Occipital lobe (tissue), 2 donors: ENCODE measurements around the gene ACSF2. TPM values are rescaled to one million over a fixed set of nuclear protein-coding genes. Genes with fewer than 3 reads are reported as not detected.
"Not testable (repeated sequence)": the region's sequence is repeated elsewhere in the genome, so short reads cannot be mapped to it uniquely, and the experiment has no call there.

ENCODE experiments used
- DNase-seq: peaks from one replicate; lab custom pipeline; 2025; lab: John Stamatoyannopoulos, UW
- total RNA-seq: library from RNA; depleted of rRNA; stranded (reverse); fragments of >200 nt; gene quantifications from one replicate; pipeline ENCODE4 v1.2.3, GENCODE V29; 2014

ACSF2 gene
- total RNA-seq, 1 donor from 2014 or later, result 1.9 TPM

DNA sequence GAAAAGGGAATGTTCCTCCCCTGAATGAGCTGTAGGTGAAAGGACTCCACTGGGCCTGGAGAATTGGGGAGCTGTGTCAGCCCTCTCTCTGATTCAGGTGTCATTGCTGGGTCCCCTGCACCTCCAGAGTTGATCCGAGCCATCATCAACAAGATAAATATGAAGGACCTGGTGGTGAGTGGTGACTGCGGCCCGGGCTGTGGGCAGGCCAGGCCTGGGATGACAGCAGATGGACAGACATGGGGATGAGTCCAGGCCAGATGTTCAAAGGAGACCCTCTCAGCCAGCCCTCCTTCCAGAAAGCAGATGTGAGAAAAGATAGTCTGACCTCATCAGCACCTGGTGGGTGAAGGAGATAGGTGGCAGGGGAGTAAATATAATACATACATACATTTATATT is 38.1 kb downstream of the ACSF2 start:
- no peak for DNase-seq

DNA sequence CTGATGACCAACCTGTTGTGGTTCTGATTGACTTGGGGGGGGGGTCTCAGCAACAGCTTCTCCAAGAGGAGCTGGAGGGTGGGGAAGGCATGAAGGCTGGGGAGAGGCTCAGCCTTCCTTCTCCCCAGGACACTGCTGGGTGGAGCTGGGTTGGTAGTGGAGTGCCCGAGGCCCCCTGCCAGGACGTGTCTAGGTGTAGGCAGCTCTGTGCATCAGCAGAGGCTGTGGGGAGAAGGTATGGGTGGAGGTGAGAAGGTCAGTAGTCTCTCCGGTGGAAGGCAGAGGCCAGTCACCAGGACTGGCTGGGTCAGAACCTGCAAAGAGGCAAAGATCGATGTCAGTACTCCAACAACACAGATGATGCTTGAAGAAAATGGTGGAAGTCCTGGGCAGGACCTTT is 38.7 kb downstream of the ACSF2 start:
- DNase-seq, result no peak

DNA sequence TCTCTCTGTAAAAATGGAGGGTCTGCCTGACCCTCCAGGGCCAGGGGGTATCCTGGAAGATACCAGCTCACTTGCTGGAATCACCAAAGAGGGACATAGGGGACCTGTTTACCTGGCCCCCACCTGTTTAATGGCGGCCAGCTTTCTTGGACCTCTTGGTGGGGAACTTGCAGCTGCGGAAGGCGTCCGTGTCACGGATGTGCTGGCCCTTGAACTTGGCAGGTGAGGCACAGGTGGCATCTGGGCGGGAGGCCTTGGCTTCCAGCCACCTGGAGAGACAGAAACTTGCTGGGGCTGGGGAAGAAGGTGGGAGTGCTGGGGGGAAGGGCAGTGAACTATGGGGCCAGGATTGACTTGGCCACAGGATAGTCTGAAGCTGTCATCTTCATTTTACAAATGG is 39.2 kb downstream of the ACSF2 start:
- no peak for DNase-seq

DNA sequence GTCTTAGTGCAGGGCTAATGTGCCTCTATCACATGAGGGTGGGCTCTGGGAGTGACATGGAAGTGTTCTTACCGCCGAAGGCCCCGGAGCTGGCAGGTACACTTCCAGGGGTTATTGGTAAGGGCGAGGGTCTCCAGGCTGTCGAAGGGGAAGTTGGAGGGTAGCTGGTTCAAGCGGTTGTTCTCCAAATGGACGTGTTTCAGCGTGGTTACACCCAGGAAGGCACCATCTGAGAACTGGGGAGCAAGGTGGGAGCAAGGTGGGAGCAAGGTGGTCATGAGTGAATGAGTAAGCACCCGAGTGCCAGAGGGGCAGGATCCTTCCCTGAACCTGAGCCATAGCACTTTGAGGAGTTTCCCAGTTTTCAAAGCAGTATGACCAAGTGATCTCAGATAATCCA is 39.6 kb downstream of the ACSF2 start:
- no peak for DNase-seq

DNA sequence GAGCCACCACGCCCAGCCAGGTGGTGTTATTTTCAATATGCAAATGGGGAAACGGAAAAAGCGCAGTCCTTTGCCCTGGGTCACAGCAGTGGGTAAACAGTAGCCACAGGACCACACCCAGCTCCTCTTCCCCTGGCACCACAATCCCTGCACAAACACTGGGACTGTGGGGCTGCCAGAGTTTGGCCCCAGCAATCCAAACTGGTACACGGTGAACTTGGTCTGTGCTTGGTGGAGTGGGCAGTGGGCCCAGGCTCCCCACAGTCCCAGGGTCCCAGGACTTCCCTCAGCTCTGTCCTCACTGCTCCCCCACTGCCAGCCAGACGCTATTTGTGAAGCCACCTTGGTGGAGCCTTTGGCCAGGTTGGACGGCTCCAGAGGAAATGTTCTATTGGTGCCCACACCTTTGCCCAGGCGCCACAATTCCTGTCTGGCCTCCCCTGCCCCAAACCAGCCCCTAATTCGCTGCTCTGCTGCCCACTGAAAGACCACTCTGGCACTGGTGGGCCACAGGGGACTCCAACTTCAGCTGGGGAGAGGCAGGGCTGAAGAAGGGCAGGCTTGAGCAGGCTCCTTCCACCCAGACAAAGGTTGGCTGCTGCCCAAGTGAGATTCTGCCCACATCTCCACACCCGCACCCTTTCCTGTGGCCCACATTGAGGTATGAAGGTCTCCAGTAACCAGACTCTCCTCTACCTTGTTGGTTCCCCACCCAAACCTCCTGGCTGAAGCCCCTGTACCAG is 40.5 kb downstream of the ACSF2 start:
- DNase-seq, result no peak

DNA sequence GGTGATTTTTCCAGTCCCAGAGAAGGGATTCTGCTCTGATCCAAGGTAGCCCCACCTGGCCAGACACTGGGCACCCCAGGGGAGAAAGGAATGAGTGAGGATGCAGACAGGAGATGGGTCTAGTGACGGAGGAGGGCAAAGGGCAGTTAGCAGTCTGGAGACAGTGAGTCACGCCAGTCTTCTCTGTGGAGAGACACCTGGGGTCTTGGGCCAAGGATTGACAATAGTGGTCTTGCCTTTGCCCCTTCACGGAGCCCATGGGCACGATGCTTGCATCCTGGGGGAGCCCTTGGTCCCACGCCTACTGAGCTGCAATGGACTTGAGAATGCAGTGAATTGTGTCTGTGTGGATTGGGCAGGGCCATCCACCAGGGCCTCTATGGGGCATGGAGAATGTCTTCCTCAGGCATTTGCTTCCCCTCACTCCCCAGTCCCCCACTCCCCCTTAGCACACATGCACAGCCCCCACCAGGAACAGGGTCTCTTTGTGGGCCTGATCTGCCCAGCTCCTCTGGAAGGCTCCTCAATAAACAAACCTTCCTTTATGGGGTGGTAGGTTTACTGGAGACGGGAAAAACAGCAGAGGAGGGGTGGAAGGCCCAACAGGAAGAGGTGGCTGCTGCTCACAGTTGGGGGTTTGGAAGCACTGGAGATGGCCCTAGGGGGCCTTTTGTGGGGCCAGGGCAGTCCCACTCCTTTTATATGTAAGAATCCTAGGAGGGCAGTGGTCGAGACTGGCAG is 41.3 kb downstream of the ACSF2 start:
- no peak for DNase-seq

DNA sequence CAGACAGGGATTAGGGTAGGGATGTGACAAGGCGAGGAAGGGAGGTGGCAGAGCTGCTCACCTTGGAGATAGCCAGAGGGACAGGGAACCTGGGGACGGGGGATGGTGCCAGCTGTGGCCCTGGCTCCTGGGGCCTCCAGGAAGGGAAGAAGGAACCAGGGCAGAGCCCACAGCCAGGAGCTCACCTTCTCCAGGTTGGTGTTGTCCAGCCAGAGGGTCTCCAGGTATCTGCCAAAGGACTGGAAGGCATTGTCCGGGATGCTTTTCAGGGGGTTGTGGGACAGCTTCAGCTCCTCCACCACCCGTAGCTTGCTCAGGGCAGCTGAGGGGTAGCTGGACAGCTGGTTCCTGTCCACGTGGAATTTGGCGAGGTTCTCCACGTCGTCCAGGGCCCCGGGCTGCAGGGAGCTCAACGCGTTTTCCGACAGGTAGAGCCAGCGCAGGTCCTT is 41.9 kb downstream of the ACSF2 start:
- no peak for DNase-seq

DNA sequence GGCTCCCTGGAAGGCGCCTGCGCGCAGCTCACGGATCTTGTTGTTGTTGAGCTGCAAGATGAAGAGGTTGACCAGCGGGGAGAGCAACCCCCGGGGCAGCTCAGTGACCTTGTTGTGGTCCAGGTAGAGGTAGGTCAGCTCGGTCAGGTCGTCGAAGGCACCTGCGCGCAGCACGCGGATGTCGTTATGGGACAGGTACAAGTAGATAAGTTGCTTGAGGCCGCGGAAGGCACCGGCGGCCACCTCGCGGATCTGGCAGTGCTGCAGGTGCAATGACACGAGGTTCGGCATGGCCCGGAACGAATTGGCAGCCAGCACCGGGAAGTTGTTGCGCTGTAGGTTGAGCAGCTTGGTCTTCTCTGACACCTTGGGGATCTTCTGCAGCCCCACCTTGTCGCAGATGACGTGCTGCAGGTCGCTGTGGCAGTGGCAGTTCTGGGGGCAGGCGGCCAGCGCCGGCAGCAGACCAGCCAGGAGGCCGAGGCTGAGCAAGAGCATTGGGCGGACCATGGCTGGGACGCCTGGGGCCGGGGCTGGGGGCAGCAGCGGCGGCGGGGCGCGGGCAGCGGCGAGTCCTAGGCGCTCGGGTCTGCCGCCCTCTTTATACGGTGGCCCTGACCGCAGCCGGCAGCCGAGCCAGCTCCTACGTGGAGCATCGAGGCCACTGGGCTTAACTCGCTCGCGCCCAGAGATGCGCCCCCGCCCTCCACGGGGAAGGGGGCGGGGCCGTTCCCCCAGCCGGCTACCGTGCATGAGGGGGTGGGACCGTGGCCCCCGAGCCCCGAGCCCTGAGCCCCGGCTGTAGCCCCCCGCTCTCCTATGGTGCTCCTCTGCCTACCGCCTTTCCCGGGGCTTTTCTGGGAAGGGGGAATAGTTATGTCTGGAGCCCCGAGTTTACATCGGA is 42.5 kb downstream of the ACSF2 start, which contains the start of gene CHAD:
CHAD (minus strand) TSS at position 577 of the 904 bp plus-strand sequence; CDS start at position 510, 67 bp downstream.
- no peak for DNase-seq

DNA sequence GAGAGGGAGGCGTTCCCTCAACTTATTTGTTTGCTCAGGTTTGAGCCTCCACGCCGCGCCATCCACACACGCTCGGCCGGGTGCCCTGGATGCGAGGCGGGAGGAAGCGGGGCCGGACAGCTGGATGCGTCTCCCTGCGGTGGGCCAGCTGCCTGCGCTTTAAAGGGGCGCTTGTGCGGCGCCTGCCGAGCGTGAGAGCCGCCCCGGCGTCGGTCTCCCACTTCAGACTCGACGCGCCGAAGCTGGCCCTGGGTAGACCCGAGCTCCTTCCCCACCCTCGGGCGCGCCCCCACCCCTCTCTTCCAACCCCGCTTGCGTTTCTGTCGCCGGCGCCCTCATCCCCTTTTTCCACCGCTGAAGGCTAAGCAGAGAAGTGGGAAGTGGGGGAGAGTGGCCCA is 43.2 kb downstream of the ACSF2 start:
- no peak for DNase-seq

DNA sequence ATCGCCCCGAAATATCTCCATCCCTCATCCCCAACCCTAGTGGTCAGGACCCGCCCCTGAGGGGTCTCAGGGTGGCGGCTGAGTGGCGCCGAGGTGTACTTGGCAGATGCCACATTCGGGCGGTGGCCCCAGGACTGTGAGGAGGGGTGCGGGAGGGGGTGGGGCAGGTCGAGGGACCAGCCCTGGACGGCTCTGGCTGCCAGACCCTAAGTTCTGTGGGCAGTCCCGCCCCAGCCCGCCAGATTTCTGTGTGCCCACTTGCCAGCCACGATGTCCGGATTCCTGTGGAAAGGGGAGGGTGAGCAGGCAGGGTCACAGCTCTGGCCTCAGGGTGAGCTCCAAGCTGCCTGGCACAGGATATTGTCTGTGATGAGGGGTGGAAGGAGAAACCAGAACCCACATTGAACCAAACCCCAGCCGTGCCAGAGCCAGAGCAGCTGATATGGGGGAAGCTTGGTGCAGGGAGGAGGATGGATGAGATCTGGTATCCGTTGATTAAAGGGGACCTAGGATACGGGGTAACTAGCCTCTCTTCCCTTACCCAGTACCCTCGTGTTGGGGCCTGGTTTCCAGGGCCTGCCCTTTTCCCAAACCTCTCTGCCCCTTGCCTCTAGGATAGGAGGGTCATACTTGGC is 43.8 kb downstream of the ACSF2 start:
- no peak for DNase-seq

DNA sequence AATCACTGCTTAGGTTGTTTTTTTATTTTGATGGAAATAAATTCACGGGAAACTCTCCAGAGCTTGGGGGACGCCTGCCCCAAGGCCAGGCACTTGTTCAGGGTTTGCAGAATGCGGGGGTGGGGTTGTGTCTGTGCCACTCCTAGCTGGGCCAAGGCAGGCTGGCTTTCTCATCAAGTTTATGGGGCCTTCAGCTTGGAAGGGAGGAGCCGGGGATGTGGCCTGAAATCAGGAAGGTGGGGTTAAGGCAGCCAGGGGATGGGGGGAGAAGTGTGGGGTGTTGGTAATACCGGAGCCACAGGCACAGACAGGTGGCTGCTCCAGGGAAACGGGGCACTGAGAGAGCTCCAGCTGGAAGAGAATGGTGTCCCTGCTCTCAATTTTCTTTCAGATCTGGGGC is 44.4 kb downstream of the ACSF2 start:
- no peak for DNase-seq

DNA sequence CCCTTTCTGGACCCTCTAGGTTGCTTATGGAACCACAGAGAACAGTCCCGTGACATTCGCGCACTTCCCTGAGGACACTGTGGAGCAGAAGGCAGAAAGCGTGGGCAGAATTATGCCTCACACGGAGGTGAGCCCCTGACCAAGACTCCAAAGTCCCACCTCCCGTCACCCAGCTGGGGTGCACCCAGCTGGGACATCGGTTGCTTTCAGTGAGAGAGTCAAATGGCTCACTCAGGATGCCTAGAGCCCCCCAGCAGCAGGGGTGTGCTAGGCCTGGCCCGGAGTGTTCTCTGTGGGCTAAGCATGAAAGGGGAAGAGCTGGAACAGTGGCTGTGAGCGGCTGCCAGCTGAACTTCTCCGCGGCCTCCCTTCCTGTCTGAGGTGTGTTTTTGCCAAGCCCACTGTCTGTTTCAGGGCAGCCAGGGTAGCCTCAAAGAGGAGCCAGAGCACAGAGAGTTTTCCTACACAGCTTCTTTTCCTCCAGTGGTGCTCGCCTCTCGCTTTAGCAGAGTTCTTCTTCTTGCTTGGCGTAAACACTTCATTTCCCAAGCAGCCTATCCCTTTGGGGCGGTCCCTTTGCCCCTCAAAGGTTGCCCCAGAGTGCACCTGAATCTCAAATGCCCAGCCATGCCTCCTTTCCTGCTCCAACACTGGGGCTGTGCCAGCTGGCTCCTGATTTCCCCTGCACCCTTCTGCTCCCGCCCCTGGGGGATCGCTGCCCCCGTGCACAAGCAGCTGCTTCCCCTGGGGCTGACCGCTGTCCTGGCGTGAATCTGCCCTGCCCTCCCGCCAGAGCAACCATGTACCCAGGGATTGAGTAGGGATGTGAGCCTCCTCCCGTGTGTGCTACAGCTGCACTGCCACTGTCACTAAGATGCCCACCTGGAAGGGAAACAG is 45.2 kb downstream of the ACSF2 start:
- DNase-seq, result no peak

DNA sequence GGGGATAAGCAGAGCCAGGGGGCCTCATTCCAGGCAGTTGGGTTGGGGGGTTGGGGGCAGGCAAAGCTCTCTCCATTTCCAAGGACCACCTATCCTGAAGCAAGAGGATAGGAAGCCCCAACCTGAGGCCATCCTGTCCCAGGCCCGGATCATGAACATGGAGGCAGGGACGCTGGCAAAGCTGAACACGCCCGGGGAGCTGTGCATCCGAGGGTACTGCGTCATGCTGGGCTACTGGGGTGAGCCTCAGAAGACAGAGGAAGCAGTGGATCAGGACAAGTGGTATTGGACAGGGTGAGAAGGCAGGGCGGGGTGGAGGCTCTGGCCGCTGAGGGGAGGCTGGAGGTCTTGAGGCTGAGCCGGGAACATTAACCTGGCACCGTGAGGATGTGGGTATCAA is 46.3 kb downstream of the ACSF2 start:
- no peak for DNase-seq

DNA sequence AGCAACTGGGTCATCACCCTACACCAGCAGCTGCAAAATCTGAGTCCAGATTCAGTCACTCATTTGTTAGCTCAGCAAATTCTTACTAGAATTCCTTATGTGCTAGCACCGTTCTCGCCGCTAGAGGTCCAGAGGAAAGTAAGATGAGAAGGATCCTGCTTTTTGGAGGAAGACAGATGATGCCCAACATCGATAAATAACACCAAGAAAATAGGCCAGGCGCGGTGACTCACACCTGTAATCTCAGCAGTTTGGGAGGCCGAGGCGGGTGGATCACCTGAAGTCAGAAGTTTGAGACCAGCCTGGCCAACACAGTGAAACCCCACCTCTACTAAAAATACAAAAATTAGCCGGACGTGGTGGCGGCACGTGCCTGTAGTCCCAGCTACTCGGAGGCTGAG is 46.7 kb downstream of the ACSF2 start:
- DNase-seq, result not testable (repeated sequence)

DNA sequence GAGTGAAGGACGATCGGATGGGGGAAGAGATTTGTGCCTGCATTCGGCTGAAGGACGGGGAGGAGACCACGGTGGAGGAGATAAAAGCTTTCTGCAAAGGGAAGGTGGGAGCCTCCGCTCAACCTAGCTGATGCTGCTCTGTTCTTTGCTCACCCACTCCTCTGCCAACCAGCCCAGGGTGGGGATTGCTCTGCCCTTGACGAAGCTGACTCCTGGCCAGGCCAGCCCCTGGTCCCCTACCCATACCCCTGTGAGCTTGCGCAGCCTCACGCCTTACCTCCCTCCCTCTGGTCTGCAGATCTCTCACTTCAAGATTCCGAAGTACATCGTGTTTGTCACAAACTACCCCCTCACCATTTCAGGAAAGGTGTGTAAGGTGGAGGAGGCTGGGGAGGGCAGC is 47.9 kb downstream of the ACSF2 start:
- DNase-seq, result no peak

DNA sequence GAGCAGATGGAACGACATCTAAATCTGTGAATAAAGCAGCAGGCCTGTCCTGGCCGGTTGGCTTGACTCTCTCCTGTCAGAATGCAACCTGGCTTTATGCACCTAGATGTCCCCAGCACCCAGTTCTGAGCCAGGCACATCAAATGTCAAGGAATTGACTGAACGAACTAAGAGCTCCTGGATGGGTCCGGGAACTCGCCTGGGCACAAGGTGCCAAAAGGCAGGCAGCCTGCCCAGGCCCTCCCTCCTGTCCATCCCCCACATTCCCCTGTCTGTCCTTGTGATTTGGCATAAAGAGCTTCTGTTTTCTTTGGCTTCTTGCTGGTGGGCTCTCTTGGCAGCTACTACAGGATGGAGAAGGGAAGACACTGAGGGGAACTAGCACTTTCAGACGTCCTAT is 48.5 kb downstream of the ACSF2 start:
- no peak for DNase-seq

DNA sequence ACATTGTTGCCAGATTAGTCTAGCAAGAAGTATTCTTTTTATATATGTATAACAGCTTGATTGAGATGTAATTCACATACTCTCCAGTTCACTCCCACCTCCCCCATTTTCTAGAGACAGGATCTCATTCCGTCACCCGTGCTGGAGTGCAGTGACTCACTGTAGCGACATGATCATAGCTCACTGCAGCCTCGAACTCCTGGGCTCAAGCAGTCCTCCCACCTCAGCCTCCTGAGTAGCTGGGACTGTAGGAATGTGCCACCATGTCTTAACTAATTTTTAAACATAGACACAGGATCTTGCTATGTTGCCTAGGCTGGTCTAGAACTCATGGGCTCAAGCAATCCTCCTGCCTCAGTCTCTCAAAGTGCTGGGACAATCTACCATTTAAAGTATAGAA is 49.3 kb downstream of the ACSF2 start:
- no peak for DNase-seq

DNA sequence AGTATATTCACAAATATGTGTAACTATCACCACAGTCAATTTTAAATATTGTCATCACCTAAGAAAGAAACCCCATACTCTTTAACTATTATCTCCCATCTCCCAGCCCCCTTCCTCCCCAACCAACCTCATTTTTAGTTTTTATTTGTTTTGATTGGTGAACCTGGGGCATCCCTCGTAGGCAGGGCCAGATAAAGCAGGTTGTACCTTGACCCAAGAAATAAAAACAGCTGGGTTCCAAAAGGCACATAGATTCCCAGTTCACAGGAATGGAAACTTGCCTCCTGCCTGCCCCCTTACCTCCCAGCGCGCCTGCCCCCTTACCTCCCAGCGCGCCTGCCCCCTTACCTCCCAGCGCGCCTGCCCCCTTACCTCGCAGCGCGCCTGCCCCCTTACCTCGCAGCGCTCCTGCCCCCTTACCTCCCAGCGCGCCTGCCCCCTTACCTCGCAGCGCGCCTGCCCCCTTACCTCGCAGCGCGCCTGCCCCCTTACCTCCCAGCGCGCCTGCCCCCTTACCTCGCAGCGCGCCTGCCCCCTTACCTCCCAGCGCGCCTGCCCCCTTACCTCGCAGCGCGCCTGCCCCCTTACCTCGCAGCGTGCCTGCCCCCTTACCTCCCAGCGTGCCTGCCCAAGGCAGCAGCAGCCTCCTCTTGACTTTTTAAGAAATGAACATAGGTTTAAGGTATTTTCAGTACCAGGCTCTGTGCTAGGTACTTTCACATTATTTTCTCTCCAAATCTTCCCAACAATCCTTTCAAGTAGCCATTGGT is 49.9 kb downstream of the ACSF2 start:
- DNase-seq, result not testable (repeated sequence)

DNA sequence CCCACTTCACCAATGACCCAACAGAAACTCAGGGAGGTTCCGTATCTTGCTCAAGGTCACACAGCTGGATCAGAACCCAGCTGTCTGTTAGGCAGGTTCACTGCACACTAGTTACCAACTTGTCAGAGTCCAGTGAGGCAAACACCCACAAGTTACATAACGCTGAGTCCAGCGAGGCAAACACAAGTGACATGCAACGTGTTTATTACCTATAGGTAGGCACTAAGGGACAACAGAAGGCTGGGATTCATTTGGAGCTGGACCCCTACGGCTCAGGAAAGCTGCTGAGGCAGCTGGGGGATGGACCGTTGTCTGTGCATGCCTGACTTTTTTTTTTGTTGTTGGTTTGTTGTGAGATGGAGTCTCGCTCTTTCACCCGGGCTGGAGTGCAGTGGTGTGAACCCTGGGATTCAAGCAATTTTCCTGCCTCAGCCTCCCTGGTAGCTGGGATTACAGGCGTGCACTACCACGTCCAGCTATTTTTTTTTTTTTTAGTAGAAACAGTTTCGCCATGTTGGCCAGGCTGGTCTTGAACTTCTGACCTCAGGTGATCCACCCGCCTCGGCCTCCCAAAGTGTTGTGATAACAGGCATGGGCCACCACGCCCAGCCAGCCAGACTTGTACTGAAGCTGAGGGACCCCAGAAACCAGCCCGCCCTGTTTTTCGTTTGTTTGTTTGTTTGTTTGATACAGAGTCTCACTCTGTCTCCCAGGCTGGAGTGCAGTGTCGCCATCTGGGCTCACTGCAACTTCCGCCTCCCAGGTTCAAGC is 50.7 kb downstream of the ACSF2 start:
- no peak for DNase-seq
